CD4-positive, alpha-beta T cell (primary cell): ENCODE measurements around the gene TALDO1. TPM values are rescaled to one million over a fixed set of nuclear protein-coding genes. Genes with fewer than 3 reads are reported as not detected.
A peak's percentile ranks its signal among the peaks of the same experiment; 100 is the strongest.

ENCODE experiments used
- ATAC-seq: fragments of 200-7000 bp; cut with Tn5 transposase; one replicate; pipeline ENCODE4 v1.10.0; 2022; ENCODE audit warnings: mild to moderate bottlenecking; ENCODE audit not compliant: poor library complexity
- CTCF ChIA-PET: fragments of 350-600 bp; sonication (Branson Sonifier 250); formaldehyde crosslinking; loops from one replicate; lab custom pipeline; 2021; ENCODE audit warnings: antibody characterized with exemption, inconsistent platforms; lab: Charles Lee
- POLR2A ChIA-PET: fragments of 350-600 bp; sonication (Branson Sonifier 250); formaldehyde crosslinking; loops from one replicate; lab custom pipeline; 2021; ENCODE audit warnings: antibody characterized with exemption, inconsistent platforms; lab: Charles Lee
- DNase-seq, 14 experiments: peaks; one replicate each; pipeline ENCODE4 v3.0.0-alpha.2; 2013 to 2020; ENCODE audit warnings: mixed read lengths in 2 of 14
- H3K27ac ChIP-seq, 2 donors: one replicate each; pipeline versions ENCODE4 v1.5.1 to v1.7.0; 2013; ENCODE audit warnings: low read length in 2 of 2, low read depth in 1 of 2, mild to moderate bottlenecking in 1 of 2
- H3K27me3 ChIP-seq, 2 experiments: 1 replicate in 1 of 2; 2 replicates in 1 of 2; pipeline versions ENCODE4 v1.6.1 to v1.7.0; 2013; ENCODE audit warnings: low read length in 2 of 2, control low read depth in 1 of 2, mild to moderate bottlenecking in 1 of 2, moderate library complexity in 1 of 2; ENCODE audit not compliant: insufficient read depth in 2 of 2, control insufficient read depth in 1 of 2
- H3K36me3 ChIP-seq: one replicate; pipeline ENCODE4 v1.6.1; 2013; ENCODE audit warnings: low read length, control low read depth; ENCODE audit not compliant: insufficient read depth
- H3K4me1 ChIP-seq: one replicate; pipeline ENCODE4 v1.6.1; 2013; ENCODE audit warnings: low read length, control low read depth; ENCODE audit not compliant: insufficient read depth
- H3K4me3 ChIP-seq: one replicate; pipeline ENCODE4 v1.5.1; 2013; ENCODE audit warnings: mild to moderate bottlenecking, low read length, moderate library complexity
- H3K9me3 ChIP-seq, 2 experiments: 1 replicate in 1 of 2; 2 replicates in 1 of 2; pipeline versions ENCODE4 v1.6.1 to v1.7.0; 2013; ENCODE audit warnings: low read length in 2 of 2, mild to moderate bottlenecking in 2 of 2, control low read depth in 1 of 2, moderate library complexity in 1 of 2; ENCODE audit not compliant: control insufficient read depth in 1 of 2, insufficient read depth in 1 of 2
- H3K27ac Mint-ChIP-seq: one replicate; pipeline ENCODE4 v1.8.0; 2020; ENCODE audit warnings: mixed read lengths
- H3K27me3 Mint-ChIP-seq: one replicate; pipeline ENCODE4 v1.8.0; 2021; ENCODE audit warnings: mixed read lengths
- H3K36me3 Mint-ChIP-seq: one replicate; pipeline ENCODE4 v1.8.0; 2021; ENCODE audit warnings: low read depth, mixed read lengths
- H3K4me1 Mint-ChIP-seq: one replicate; pipeline ENCODE4 v1.8.0; 2021; ENCODE audit warnings: low read depth, mixed read lengths
- H3K4me3 Mint-ChIP-seq: one replicate; pipeline ENCODE4 v1.8.0; 2020; ENCODE audit warnings: mild to moderate bottlenecking, mixed read lengths
- H3K9me3 Mint-ChIP-seq: one replicate; pipeline ENCODE4 v1.8.0; 2020; ENCODE audit warnings: mixed read lengths
- CTCF ChIP-seq: fragments of 200-600 bp; IDR thresholded peaks from one replicate; pipeline ENCODE4 v1.8.0; 2022; ENCODE audit warnings: antibody characterized with exemption, mild to moderate bottlenecking
- intact Hi-C, 2 experiments: fragments of 100-400 bp; cut with DNase I in 1 of 2; cut with micrococcal nuclease in 1 of 2; formaldehyde crosslinking; loops; one replicate each; pipeline versions ENCODE4 v1.15.1 to v1.9.0; 2023 to 2025; cut with DNase I, micrococcal nuclease
- polyA plus RNA-seq, 2 donors: library from polyadenylated mRNA; unstranded; fragments of 120-200 nt; gene quantifications; one replicate each; pipeline ENCODE4 v1.2.1, GENCODE V29; 2013
- total RNA-seq, 174 experiments: library from RNA in 2 of 174; stranded (reverse) in 2 of 174; gene quantifications; one replicate each; pipeline ENCODE4 v1.2.3 and lab custom pipeline; 2021 to 2026

Gene TALDO1
- total RNA-seq (10 to 100 TPM; 26.2 to 27.7 TPM), total RNA-seq (lab: John Stamatoyannopoulos, UW) (17.3 to 222 (median 52.2) reads per million in 172 experiments)
- polyA plus RNA-seq (2013, experiment 1 of 2) = 110 TPM
- 95.4 TPM for polyA plus RNA-seq (2013, experiment 2 of 2)

- ATAC-seq (peak; percentile 79), DNase-seq (peak; percentile 39 to 91 (median 75))
- H3K4me1 ChIP-seq = peaks cover 23% of the 10 kb centered on the region
- peak within 1 kb of the TSS; percentile 63 for H3K4me3 ChIP-seq
- no peaks in the 10 kb centered on the region for H3K9me3 ChIP-seq
- Mint-ChIP-seq H3K36me3 (no peaks in the 10 kb centered on the region), H3K9me3 (no peaks in the 10 kb centered on the region), H3K4me1 (peaks cover 18% of the 10 kb centered on the region), H3K27me3 (no peaks in the 10 kb centered on the region), H3K27ac (peak within 1 kb of the TSS; percentile 78), H3K4me3 (peak within 1 kb of the TSS; percentile 91)
- POLR2A ChIA-PET = interaction anchor here (0.8 to 3.4 kb wide), 11 partner anchors 10 to 331 kb away, joined by 3 to 14 read pairs (median 4); partner anchors contain the start of genes DEAF1, PHRF1, RPLP2 and TMEM80
- CTCF ChIA-PET = interaction anchor here (1.5 to 1.7 kb wide), 2 partner anchors 21 to 48 kb away, joined by 4 read pairs; no protein-coding TSS in a partner anchor
- H3K27ac ChIP-seq = peak within 1 kb of the TSS in 1 of 2 donors; percentile 46
- H3K36me3 ChIP-seq = no peaks in the 10 kb centered on the region
- peak; percentile 23 for TF ChIP-seq CTCF
- intact Hi-C loops = loop anchor here (5.0 kb wide), 1 partner anchor 50 kb away; the partner anchor contains the start of gene SLC25A22 (in 2 of the 2)
- H3K27me3 ChIP-seq = no peaks in the 10 kb centered on the region
Observed at GRCh38 chr11:747158-748006, at the start of gene TALDO1. Gene TALDO1 (plus strand): TSS chr11:747464. CDS start chr11:747482, 18 bp downstream.

DNA sequence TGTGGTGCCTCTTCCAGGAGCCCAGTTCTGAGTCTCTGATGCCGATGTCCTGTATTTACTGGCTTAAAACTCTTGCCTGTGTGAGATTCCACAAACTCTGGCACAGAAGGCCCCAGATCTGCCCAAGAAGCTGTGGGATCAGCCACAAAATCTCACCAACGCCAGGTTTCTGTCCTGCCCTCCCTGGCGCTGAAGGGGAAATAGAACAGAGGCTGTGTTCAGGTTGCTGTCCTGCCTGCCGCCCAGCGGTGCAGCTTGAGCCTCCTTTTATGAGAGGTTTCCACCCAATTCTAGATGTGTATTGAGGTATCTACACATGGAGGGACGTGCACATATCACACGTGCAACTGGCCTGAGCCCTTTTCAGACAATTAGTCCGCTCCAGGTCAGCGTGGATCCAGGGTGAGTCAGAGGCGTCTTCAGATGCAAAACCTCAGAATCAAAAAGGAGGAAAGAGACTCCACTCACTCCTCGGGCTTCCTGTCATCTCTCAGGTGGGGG is 49.4 kb upstream of the TALDO1 start:
- H3K36me3 Mint-ChIP-seq = peaks cover 4% of the 10 kb centered on the region
- DNase-seq (peak in 1 of 14 experiments; percentile 35), ATAC-seq (no peak)
- Histone ChIP-seq H3K27ac (no peak overlapping the region), H3K9me3 (no peaks in the 10 kb centered on the region), H3K4me3 (no peak overlapping the region), H3K27me3 (no peaks in the 10 kb centered on the region), H3K4me1 (peaks cover 52% of the 10 kb centered on the region), H3K36me3 (peaks cover 8% of the 10 kb centered on the region)
- peaks cover 29% of the 10 kb centered on the region for H3K4me1 Mint-ChIP-seq
- H3K4me3 Mint-ChIP-seq = peak overlapping the region; percentile 78
- ChIA-PET POLR2A (interaction anchor here (1.1 to 3.9 kb wide), 2 partner anchors 29 to 161 kb away, joined by 4 to 41 read pairs; partner anchors contain the start of gene LRRC56), CTCF (interaction anchor here (0.6 to 1.2 kb wide), 2 partner anchors 86 to 143 kb away, joined by 3 read pairs; no protein-coding TSS in a partner anchor)
- H3K9me3 Mint-ChIP-seq = no peaks in the 10 kb centered on the region
- intact Hi-C loops = loop anchor here (5.0 to 10.0 kb wide), 2 partner anchors 99 to 133 kb away; partner anchors contain the start of genes SLC25A22 (in 2 of the 2), LMNTD2 (in 1 of the 2) and RASSF7 (in 1 of the 2)
- H3K27me3 Mint-ChIP-seq = no peaks in the 10 kb centered on the region
- H3K27ac Mint-ChIP-seq = peak overlapping the region; percentile 74
- TF ChIP-seq CTCF = no peak

- H3K4me3 ChIP-seq = no peak overlapping the region
- no peak for ATAC-seq
- H3K27me3 Mint-ChIP-seq = no peaks in the 10 kb centered on the region
- H3K27ac ChIP-seq = no peak overlapping the region
- no peaks in the 10 kb centered on the region for H3K36me3 Mint-ChIP-seq
- CTCF ChIA-PET = interaction anchor here (0.6 to 1.2 kb wide), 2 partner anchors 85 to 144 kb away, joined by 3 read pairs; no protein-coding TSS in a partner anchor
- POLR2A ChIA-PET = no interaction called here
- no peak for TF ChIP-seq CTCF
- peak in 1 of 14 experiments; percentile 37 for DNase-seq
- peak overlapping the region; percentile 74 for H3K27ac Mint-ChIP-seq
- no peaks in the 10 kb centered on the region for H3K9me3 Mint-ChIP-seq
- no peaks in the 10 kb centered on the region for H3K27me3 ChIP-seq
- intact Hi-C loops = loop anchor here (5.0 to 10.0 kb wide), 2 partner anchors 99 to 134 kb away; partner anchors contain the start of genes SLC25A22 (in 2 of the 2), LMNTD2 (in 1 of the 2) and RASSF7 (in 1 of the 2)
- peak overlapping the region; percentile 78 for H3K4me3 Mint-ChIP-seq
- peaks cover 24% of the 10 kb centered on the region for H3K4me1 Mint-ChIP-seq
- peaks cover 49% of the 10 kb centered on the region for H3K4me1 ChIP-seq
- no peaks in the 10 kb centered on the region for H3K9me3 ChIP-seq
- peaks cover 8% of the 10 kb centered on the region for H3K36me3 ChIP-seq
Observed at GRCh38 chr11:698493-699115, 48.7 kb upstream of the TALDO1 start.
